BE2C (cell line): ENCODE results near the gene SPATA20.

ENCODE experiments used
- DNase-seq: peaks from one replicate; pipeline ENCODE4 v3.0.0-alpha.2; 2020
- H3K27me3 ChIP-seq: fragments of 250-450 bp; sonication (Bioruptor Pico); 2 replicates; pipeline ENCODE4 v1.5.1; 2020; ENCODE audit warnings: mild to moderate bottlenecking
- H3K36me3 ChIP-seq: fragments of 250-450 bp; sonication (Bioruptor Pico); 2 replicates; pipeline ENCODE4 v1.5.1; 2020; ENCODE audit warnings: mild to moderate bottlenecking
- H3K4me1 ChIP-seq: fragments of 250-450 bp; sonication (Bioruptor Pico); 2 replicates; pipeline ENCODE4 v1.5.1; 2020
- H3K4me3 ChIP-seq: 2 replicates; pipeline ENCODE4 v1.5.1; 2011; ENCODE audit warnings: low read depth, low read length
- H3K9me3 ChIP-seq: fragments of 250-450 bp; sonication (Bioruptor Pico); 2 replicates; pipeline ENCODE4 v1.5.1; 2020
- CTCF ChIP-seq: IDR thresholded peaks from 2 replicates; pipeline ENCODE4 v1.5.1; 2012; ENCODE audit warnings: mild to moderate bottlenecking, low read depth, low read length

The SPATA20 gene

GRCh38 chr17:50545311-50545710, 1.7 kb upstream of the SPATA20 start:
- H3K9me3 ChIP-seq, result no peaks in the 10 kb centered on the region
- no peak for DNase-seq
- H3K4me3 ChIP-seq, result no peak overlapping the region
- no peak for TF ChIP-seq CTCF
- H3K36me3 ChIP-seq, result no peaks in the 10 kb centered on the region
- no peaks in the 10 kb centered on the region for H3K27me3 ChIP-seq
- H3K4me1 ChIP-seq, result peaks cover 8% of the 10 kb centered on the region

- Histone ChIP-seq H3K4me1 (peaks cover 8% of the 10 kb centered on the region), H3K36me3 (no peaks in the 10 kb centered on the region), H3K4me3 (no peak overlapping the region; the same call in 1 of the 2 replicates), H3K9me3 (no peaks in the 10 kb centered on the region), H3K27me3 (no peaks in the 10 kb centered on the region)
- DNase-seq, result no peak
- no peak for TF ChIP-seq CTCF
Observed at GRCh38 chr17:50546701-50547034, 306 bp upstream of the SPATA20 start.

- peaks cover 5% of the 10 kb centered on the region for H3K4me1 ChIP-seq
- H3K4me3 ChIP-seq, result peak overlapping the region; percentile 70
- no peak for TF ChIP-seq CTCF
- DNase-seq, result no peak
- H3K9me3 ChIP-seq, result no peaks in the 10 kb centered on the region
- H3K27me3 ChIP-seq, result no peaks in the 10 kb centered on the region
- no peaks in the 10 kb centered on the region for H3K36me3 ChIP-seq
Observed at GRCh38 chr17:50547736-50548083, 736 bp downstream of the SPATA20 start.

GRCh38 chr17:50548831-50549230, 1.9 kb downstream of the SPATA20 start:
- Histone ChIP-seq H3K36me3 (no peaks in the 10 kb centered on the region), H3K9me3 (no peaks in the 10 kb centered on the region), H3K4me3 (no peak overlapping the region), H3K4me1 (peaks cover 4% of the 10 kb centered on the region), H3K27me3 (no peaks in the 10 kb centered on the region)
- DNase-seq, result no peak
- no peak for TF ChIP-seq CTCF

- H3K27me3 ChIP-seq, result no peaks in the 10 kb centered on the region
- H3K4me1 ChIP-seq, result peaks cover 4% of the 10 kb centered on the region
- no peak for DNase-seq
- H3K36me3 ChIP-seq, result no peaks in the 10 kb centered on the region
- no peaks in the 10 kb centered on the region for H3K9me3 ChIP-seq
- no peak for TF ChIP-seq CTCF
- no peak overlapping the region for H3K4me3 ChIP-seq
Observed at GRCh38 chr17:50549256-50549941, 2.4 kb downstream of the SPATA20 start.

- H3K4me1 ChIP-seq, result peaks cover 4% of the 10 kb centered on the region
- H3K36me3 ChIP-seq, result no peaks in the 10 kb centered on the region
- H3K4me3 ChIP-seq, result no peak overlapping the region
- no peaks in the 10 kb centered on the region for H3K27me3 ChIP-seq
- no peak for TF ChIP-seq CTCF
- no peaks in the 10 kb centered on the region for H3K9me3 ChIP-seq
- no peak for DNase-seq
Observed at GRCh38 chr17:50549969-50550368, 3.0 kb downstream of the SPATA20 start.
